Measurements from ENCODE around the gene DOCK9. TPM values are rescaled to one million over a fixed set of nuclear protein-coding genes. Genes with fewer than 3 reads are reported as not detected.
"Not testable (repeated sequence)": the region's sequence is repeated elsewhere in the genome, so short reads cannot be mapped to it uniquely, and the experiment has no call there.

The DOCK9 gene
- total and polyA plus RNA-seq, 8 donors: 7.5 to 26.3 (median 16.3) TPM

GRCh38 chr13:98761126-98761985, 216.5 kb downstream of the DOCK9 start:
- Histone ChIP-seq H3K9me3 (no peaks in the 10 kb centered on the region), H3K4me3 (no peak overlapping the region), H3K36me3 (no peaks in the 10 kb centered on the region), H3K27ac (peak overlapping the region in 2 of 4 donors; percentile 17 to 18), H3K27me3 (no peaks in the 10 kb centered on the region), H3K4me1 (peaks cover 0 to 2% (median 0%) of the 10 kb centered on the region in 3 donors)
- 66 to 68% methylated on average over 15 of the region's 15 CpGs for WGBS, 2 donors
- intact Hi-C loops (cut with DNase I): no loop called here
- no peak for FAIRE-seq
- DNase-seq: no peak
- no peak for TF ChIP-seq CTCF (IDR thresholded peaks at IDR 0.05)
- peak; percentile 35 to 82 (median 71) for ATAC-seq

GRCh38 chr13:98755729-98756128, 222.1 kb downstream of the DOCK9 start:
- WGBS, 2 donors: 81% methylated on average over 9 of the region's 9 CpGs
- Histone ChIP-seq H3K36me3 (no peaks in the 10 kb centered on the region), H3K27ac (no peak overlapping the region), H3K4me3 (no peak overlapping the region), H3K27me3 (peaks cover 0 to 3% (median 0%) of the 10 kb centered on the region in 4 donors), H3K4me1 (no peaks in the 10 kb centered on the region), H3K9me3 (no peaks in the 10 kb centered on the region)
- TF ChIP-seq CTCF (IDR thresholded peaks at IDR 0.05): no peak
- FAIRE-seq (no peak), ATAC-seq (no peak), DNase-seq (no peak)
- intact Hi-C loops (cut with DNase I): no loop called here

- DNase-seq (no peak), FAIRE-seq (no peak), ATAC-seq (no peak)
- Histone ChIP-seq H3K4me3 (no peak overlapping the region), H3K4me1 (no peaks in the 10 kb centered on the region), H3K27me3 (peaks cover 0 to 3% (median 0%) of the 10 kb centered on the region in 4 donors), H3K9me3 (no peaks in the 10 kb centered on the region), H3K36me3 (no peaks in the 10 kb centered on the region), H3K27ac (no peak overlapping the region)
- TF ChIP-seq CTCF (IDR thresholded peaks at IDR 0.05): no peak
- intact Hi-C loops (cut with DNase I): no loop called here
- 76 to 81% methylated on average over 2 of the region's 2 CpGs for WGBS, 2 donors
Measured at GRCh38 chr13:98755116-98755515, 222.7 kb downstream of the DOCK9 start.

GRCh38 chr13:98754468-98754867, 223.4 kb downstream of the DOCK9 start:
- H3K9me3 ChIP-seq; H3K36me3 ChIP-seq; FAIRE-seq; H3K4me1 ChIP-seq; ATAC-seq; H3K4me3 ChIP-seq; H3K27me3 ChIP-seq; H3K27ac ChIP-seq; intact Hi-C loops (cut with DNase I); DNase-seq: not testable (repeated sequence)
- 94 to 97% methylated on average over 4 of the region's 4 CpGs for WGBS, 2 donors

GRCh38 chr13:98752467-98753290, 225.2 kb downstream of the DOCK9 start, which contains the start of gene SLC15A1:
Gene SLC15A1, minus strand, starts transcription at chr13:98752672. Its CDS starts 74 bp downstream, at chr13:98752598.
- Histone ChIP-seq H3K27ac (peak within 1 kb of the TSS in 3 of 4 donors; percentile 3 to 46 (median 41)), H3K36me3 (no peaks in the 10 kb centered on the region), H3K9me3 (no peaks in the 10 kb centered on the region), H3K4me1 (no peaks in the 10 kb centered on the region), H3K27me3 (peaks cover 0 to 3% (median 0%) of the 10 kb centered on the region in 4 donors), H3K4me3 (peak within 1 kb of the TSS; percentile 27 to 56 (median 47))
- DNase-seq: peak in 5 of 6 donors; percentile 35 to 82 (median 59)
- no peak for FAIRE-seq
- peak; percentile 69 to 84 (median 80) for ATAC-seq
- TF ChIP-seq CTCF (IDR thresholded peaks at IDR 0.05): no peak
- intact Hi-C loops (cut with DNase I): no loop called here
- 7 to 10% methylated on average over 37 to 59 of the region's 59 CpGs for WGBS, 2 donors

All from pancreas (tissue), 10 donors.